ENCODE data around the gene RNPEPL1.
A peak's percentile ranks its signal among the peaks of the same experiment; 100 is the strongest.
"Not testable (repeated sequence)": the region's sequence is repeated elsewhere in the genome, so short reads cannot be mapped to it uniquely, and the experiment has no call there.

Gene RNPEPL1

GRCh38 chr2:240605867-240606743 lies 37.8 kb downstream of the RNPEPL1 start:
- no peak for ATAC-seq
- no peaks in the 10 kb centered on the region for H3K27me3 Mint-ChIP-seq
- H3K9me3 Mint-ChIP-seq = no peaks in the 10 kb centered on the region
- peaks cover 6% of the 10 kb centered on the region for H3K4me1 Mint-ChIP-seq
- H3K4me3 Mint-ChIP-seq = no peak overlapping the region
- H3K27ac Mint-ChIP-seq = peak overlapping the region in 1 of 2 donors; percentile 62
- no peak for DNase-seq

- Mint-ChIP-seq H3K27ac (peak overlapping the region; percentile 60 to 92), H3K9me3 (peaks cover 0 to 6% of the 10 kb centered on the region in 2 donors), H3K27me3 (no peaks in the 10 kb centered on the region), H3K4me1 (peaks cover 6% of the 10 kb centered on the region), H3K4me3 (no peak overlapping the region)
- DNase-seq (peak in 1 of 2 donors; percentile 47), ATAC-seq (peak; percentile 77)
These were observed 43.4 kb downstream of the RNPEPL1 start for GRCh38 chr2:240611601-240612210.

- ATAC-seq (no peak), DNase-seq (no peak)
- peaks cover 7% of the 10 kb centered on the region for H3K4me1 Mint-ChIP-seq
- no peak overlapping the region for H3K4me3 Mint-ChIP-seq
- peaks cover 7 to 8% of the 10 kb centered on the region in 2 donors for H3K9me3 Mint-ChIP-seq
- H3K27me3 Mint-ChIP-seq = no peaks in the 10 kb centered on the region
- no peak overlapping the region for H3K27ac Mint-ChIP-seq
These were observed 45.5 kb downstream of the RNPEPL1 start for GRCh38 chr2:240613781-240614180.

GRCh38 chr2:240614391-240614790 lies 46.1 kb downstream of the RNPEPL1 start:
- no peaks in the 10 kb centered on the region for H3K27me3 Mint-ChIP-seq
- ATAC-seq (no peak), DNase-seq (no peak)
- no peak overlapping the region for H3K27ac Mint-ChIP-seq
- H3K4me3 Mint-ChIP-seq = no peak overlapping the region
- H3K4me1 Mint-ChIP-seq = peaks cover 7% of the 10 kb centered on the region
- H3K9me3 Mint-ChIP-seq = peaks cover 7 to 8% of the 10 kb centered on the region in 2 donors

GRCh38 chr2:240615396-240615795 lies 47.1 kb downstream of the RNPEPL1 start:
- Mint-ChIP-seq H3K4me1 (peaks cover 17% of the 10 kb centered on the region), H3K27me3 (no peaks in the 10 kb centered on the region), H3K27ac (no peak overlapping the region), H3K4me3 (no peak overlapping the region), H3K9me3 (peaks cover 7 to 8% of the 10 kb centered on the region in 2 donors)
- ATAC-seq = no peak
- no peak for DNase-seq

GRCh38 chr2:240615820-240616547 lies 47.7 kb downstream of the RNPEPL1 start:
- no peak overlapping the region for H3K27ac Mint-ChIP-seq
- no peak for ATAC-seq
- no peaks in the 10 kb centered on the region for H3K27me3 Mint-ChIP-seq
- peaks cover 23% of the 10 kb centered on the region for H3K4me1 Mint-ChIP-seq
- peaks cover 7 to 8% of the 10 kb centered on the region in 2 donors for H3K9me3 Mint-ChIP-seq
- peak in 1 of 2 donors; percentile 4 for DNase-seq
- H3K4me3 Mint-ChIP-seq = no peak overlapping the region

GRCh38 chr2:240616860-240617666 lies 48.8 kb downstream of the RNPEPL1 start:
- not testable (repeated sequence) for H3K9me3 Mint-ChIP-seq, H3K4me3 Mint-ChIP-seq, H3K27me3 Mint-ChIP-seq
- Mint-ChIP-seq H3K4me1 (peaks cover 34% of the 10 kb centered on the region), H3K27ac (peak overlapping the region in 1 of 2 donors; percentile 64)
- DNase-seq = peak in 1 of 2 donors; percentile 52
- peak; percentile 11 for ATAC-seq

GRCh38 chr2:240618776-240619175 lies 50.5 kb downstream of the RNPEPL1 start:
- peaks cover 51% of the 10 kb centered on the region for H3K4me1 Mint-ChIP-seq
- no peak overlapping the region for H3K27ac Mint-ChIP-seq
- ATAC-seq = no peak
- no peaks in the 10 kb centered on the region for H3K27me3 Mint-ChIP-seq
- H3K4me3 Mint-ChIP-seq = no peak overlapping the region
- peak in 1 of 2 donors; percentile 5 for DNase-seq
- H3K9me3 Mint-ChIP-seq = peaks cover 7 to 8% of the 10 kb centered on the region in 2 donors

GRCh38 chr2:240619506-240620148 lies 51.3 kb downstream of the RNPEPL1 start:
- H3K4me1 Mint-ChIP-seq = peaks cover 60% of the 10 kb centered on the region
- H3K27ac Mint-ChIP-seq = peak overlapping the region; percentile 92 to 96
- DNase-seq (peak in 1 of 2 donors; percentile 55), ATAC-seq (no peak)
- H3K27me3 Mint-ChIP-seq = no peaks in the 10 kb centered on the region
- H3K4me3 Mint-ChIP-seq = peak overlapping the region; percentile 65 to 78
- peaks cover 7 to 8% of the 10 kb centered on the region in 2 donors for H3K9me3 Mint-ChIP-seq

- H3K27ac Mint-ChIP-seq = peak overlapping the region in 1 of 2 donors; percentile 99
- ATAC-seq (no peak), DNase-seq (peak in 1 of 2 donors; percentile 20)
- peak overlapping the region; percentile 39 to 78 for H3K4me3 Mint-ChIP-seq
- peaks cover 66% of the 10 kb centered on the region for H3K4me1 Mint-ChIP-seq
- no peaks in the 10 kb centered on the region for H3K27me3 Mint-ChIP-seq
- H3K9me3 Mint-ChIP-seq = peaks cover 7 to 8% of the 10 kb centered on the region in 2 donors
These were observed 52.0 kb downstream of the RNPEPL1 start for GRCh38 chr2:240620149-240620731.

GRCh38 chr2:240620859-240621258 lies 52.6 kb downstream of the RNPEPL1 start:
- Mint-ChIP-seq H3K4me1 (peaks cover 71% of the 10 kb centered on the region), H3K4me3 (peak overlapping the region; percentile 39 to 65), H3K27me3 (no peaks in the 10 kb centered on the region), H3K27ac (peak overlapping the region; percentile 99), H3K9me3 (peaks cover 7 to 8% of the 10 kb centered on the region in 2 donors)
- DNase-seq = peak in 1 of 2 donors; percentile 38
- ATAC-seq = no peak

GRCh38 chr2:240622060-240622411 lies 53.8 kb downstream of the RNPEPL1 start:
- H3K27me3 Mint-ChIP-seq = no peaks in the 10 kb centered on the region
- peak overlapping the region; percentile 99 for H3K27ac Mint-ChIP-seq
- DNase-seq = peak; percentile 34
- peaks cover 82% of the 10 kb centered on the region for H3K4me1 Mint-ChIP-seq
- ATAC-seq = no peak
- peaks cover 0 to 7% of the 10 kb centered on the region in 2 donors for H3K9me3 Mint-ChIP-seq
- peak overlapping the region; percentile 75 to 78 for H3K4me3 Mint-ChIP-seq

GRCh38 chr2:240622531-240623235 lies 54.4 kb downstream of the RNPEPL1 start:
- H3K4me1 Mint-ChIP-seq = peaks cover 84% of the 10 kb centered on the region
- peak overlapping the region; percentile 99 for H3K27ac Mint-ChIP-seq
- peaks cover 0 to 5% of the 10 kb centered on the region in 2 donors for H3K9me3 Mint-ChIP-seq
- DNase-seq (peak; percentile 78 to 80), ATAC-seq (peak; percentile 12)
- peak overlapping the region; percentile 75 to 78 for H3K4me3 Mint-ChIP-seq
- no peaks in the 10 kb centered on the region for H3K27me3 Mint-ChIP-seq

Data from stimulated activated naive CD8-positive, alpha-beta T cell treated with anti-CD3 and anti-CD28 coated beads, Interleukin-15, amount 100 ng/mL, for 72 hours (primary cell).